NCI-H2227 (cell line): Measurements from ENCODE around the gene MYO1B.

ENCODE experiments used
- DNase-seq: peaks from one replicate; lab custom pipeline; 2025; ENCODE audit not compliant: unreplicated experiment; lab: John Stamatoyannopoulos, UW

MYO1B gene

GRCh38 chr2:191296083-191297006 lies 51.1 kb downstream of the MYO1B start:
- no peak for DNase-seq

- no peak for DNase-seq
These were observed 51.8 kb downstream of the MYO1B start for GRCh38 chr2:191297033-191297432.

GRCh38 chr2:191298306-191298705 lies 53.1 kb downstream of the MYO1B start:
- no peak for DNase-seq

- no peak for DNase-seq
These were observed 53.8 kb downstream of the MYO1B start for GRCh38 chr2:191299010-191299409.

- DNase-seq = no peak
These were observed 54.7 kb downstream of the MYO1B start for GRCh38 chr2:191299866-191300265.

- DNase-seq = no peak
These were observed 56.8 kb downstream of the MYO1B start for GRCh38 chr2:191301971-191302370.

GRCh38 chr2:191302459-191303139 lies 57.4 kb downstream of the MYO1B start:
- DNase-seq = peak; percentile 34

- peak; percentile 19 for DNase-seq
These were observed 58.2 kb downstream of the MYO1B start for GRCh38 chr2:191303140-191304005.

- no peak for DNase-seq
These were observed 60.0 kb downstream of the MYO1B start for GRCh38 chr2:191304939-191305875.

GRCh38 chr2:191308026-191308425 lies 62.8 kb downstream of the MYO1B start:
- DNase-seq = no peak

GRCh38 chr2:191311156-191311555 lies 66.0 kb downstream of the MYO1B start:
- no peak for DNase-seq

- no peak for DNase-seq
These were observed 66.4 kb downstream of the MYO1B start for GRCh38 chr2:191311627-191312026.

- DNase-seq = no peak
These were observed 67.0 kb downstream of the MYO1B start for GRCh38 chr2:191312163-191312562.

GRCh38 chr2:191312662-191313061 lies 67.5 kb downstream of the MYO1B start:
- no peak for DNase-seq

GRCh38 chr2:191314697-191315364 lies 69.6 kb downstream of the MYO1B start:
- DNase-seq = no peak

- no peak for DNase-seq
These were observed 70.2 kb downstream of the MYO1B start for GRCh38 chr2:191315365-191315752.

- DNase-seq = no peak
These were observed 71.2 kb downstream of the MYO1B start for GRCh38 chr2:191316246-191316994.

GRCh38 chr2:191318037-191318728 lies 73.0 kb downstream of the MYO1B start:
- DNase-seq = no peak
